ENCODE measurements around the gene DYNC1LI1.

The DYNC1LI1 gene

DNA sequence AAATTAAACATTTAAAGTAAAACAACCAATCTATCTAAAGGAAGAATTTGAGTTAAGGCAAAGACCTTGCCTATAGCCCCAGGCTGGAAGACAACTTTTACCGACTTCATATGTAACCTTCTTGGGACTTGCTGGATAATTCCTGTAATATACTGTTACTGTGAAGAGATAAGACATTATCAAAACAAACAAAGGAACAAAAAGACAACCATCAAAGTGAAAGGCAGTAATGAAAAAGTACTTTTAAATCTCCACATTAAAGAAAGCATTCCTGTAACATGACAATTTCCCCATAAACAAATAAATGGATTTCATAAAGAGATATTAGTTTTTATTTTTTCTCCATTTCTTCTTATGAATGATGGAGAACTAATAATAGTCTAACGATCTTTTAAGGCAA lies 70.4 kb downstream of the DYNC1LI1 start:
- in situ Hi-C loops (cut with HindIII; ENCODE audit: low sequenced_read_pairs): no loop called here
- TF ChIP-seq, protein P1, sequence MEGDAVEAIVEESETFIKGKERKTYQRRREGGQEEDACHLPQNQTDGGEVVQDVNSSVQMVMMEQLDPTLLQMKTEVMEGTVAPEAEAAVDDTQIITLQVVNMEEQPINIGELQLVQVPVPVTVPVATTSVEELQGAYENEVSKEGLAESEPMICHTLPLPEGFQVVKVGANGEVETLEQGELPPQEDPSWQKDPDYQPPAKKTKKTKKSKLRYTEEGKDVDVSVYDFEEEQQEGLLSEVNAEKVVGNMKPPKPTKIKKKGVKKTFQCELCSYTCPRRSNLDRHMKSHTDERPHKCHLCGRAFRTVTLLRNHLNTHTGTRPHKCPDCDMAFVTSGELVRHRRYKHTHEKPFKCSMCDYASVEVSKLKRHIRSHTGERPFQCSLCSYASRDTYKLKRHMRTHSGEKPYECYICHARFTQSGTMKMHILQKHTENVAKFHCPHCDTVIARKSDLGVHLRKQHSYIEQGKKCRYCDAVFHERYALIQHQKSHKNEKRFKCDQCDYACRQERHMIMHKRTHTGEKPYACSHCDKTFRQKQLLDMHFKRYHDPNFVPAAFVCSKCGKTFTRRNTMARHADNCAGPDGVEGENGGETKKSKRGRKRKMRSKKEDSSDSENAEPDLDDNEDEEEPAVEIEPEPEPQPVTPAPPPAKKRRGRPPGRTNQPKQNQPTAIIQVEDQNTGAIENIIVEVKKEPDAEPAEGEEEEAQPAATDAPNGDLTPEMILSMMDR (IDR thresholded peaks at IDR 0.05; ENCODE audit: low read depth, low read length, missing control alignments): no peak
- no peak for DNase-seq (ENCODE audit: low read depth)
- H3K4me3 ChIP-seq (ENCODE audit: low read depth, low read length): no peak overlapping the region

DNA sequence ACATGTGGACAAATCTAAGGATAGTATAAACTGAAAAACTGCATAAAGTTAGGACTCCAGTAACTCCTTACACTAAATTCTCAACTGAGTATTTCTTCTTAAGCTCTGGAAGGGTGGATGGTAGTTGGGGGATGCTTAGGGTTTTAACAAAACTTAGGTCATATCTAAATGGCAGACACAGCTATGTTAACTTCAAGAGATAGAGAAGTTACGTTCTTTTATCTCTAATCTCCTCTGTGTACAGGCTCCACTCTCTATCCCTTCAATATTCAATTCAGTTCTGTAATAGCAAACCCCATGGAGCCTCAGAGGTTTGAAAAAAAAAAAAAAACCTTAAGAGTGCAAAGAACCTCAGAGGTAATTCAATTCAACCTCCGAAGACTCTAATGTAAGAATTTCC lies 71.1 kb downstream of the DYNC1LI1 start:
- TF ChIP-seq, protein P1 (IDR thresholded peaks at IDR 0.05; ENCODE audit: low read depth, low read length, missing control alignments): no peak
- no peak for DNase-seq (ENCODE audit: low read depth)
- H3K4me3 ChIP-seq (ENCODE audit: low read depth, low read length): no peak overlapping the region
- in situ Hi-C loops (cut with HindIII; ENCODE audit: low sequenced_read_pairs): no loop called here

DNA sequence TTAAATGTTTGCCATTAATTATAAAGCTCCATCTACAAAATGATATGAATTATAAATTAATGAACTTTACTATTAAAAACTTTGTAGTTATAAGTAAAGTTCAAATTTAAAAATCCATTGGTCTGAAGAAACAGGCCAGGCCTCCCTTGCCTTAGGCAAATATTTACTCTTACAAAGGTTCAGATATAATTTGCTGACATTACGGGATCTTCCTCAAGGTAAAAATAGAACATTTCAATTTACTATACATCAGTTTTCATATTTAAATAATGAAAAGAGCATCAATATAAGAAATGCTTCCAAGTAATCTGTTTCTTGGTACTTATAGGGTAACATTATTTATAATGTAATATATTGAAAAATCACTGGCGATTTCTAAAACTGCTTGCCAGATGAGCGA lies 71.7 kb downstream of the DYNC1LI1 start:
- in situ Hi-C loops (cut with HindIII; ENCODE audit: low sequenced_read_pairs): no loop called here

DNA sequence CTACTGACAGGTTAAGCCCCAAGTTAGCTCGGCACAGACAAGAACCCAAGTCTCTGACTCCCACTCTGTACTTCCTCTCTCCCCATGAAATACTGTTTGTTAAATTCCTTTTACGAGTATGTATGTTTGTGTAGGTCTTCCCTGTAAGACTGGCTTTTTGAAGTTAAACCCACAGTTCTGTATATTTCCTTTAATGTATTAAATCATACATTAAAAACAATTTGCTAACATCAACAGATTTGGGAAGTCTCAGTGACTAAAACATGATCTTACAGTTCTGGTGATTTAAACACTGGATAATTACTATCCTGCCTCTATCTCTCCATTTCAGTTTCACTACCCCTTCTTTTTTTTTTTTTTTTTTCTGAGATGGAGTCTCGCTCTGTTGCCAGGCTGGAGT lies 72.4 kb downstream of the DYNC1LI1 start:
- no peak overlapping the region for H3K4me3 ChIP-seq (ENCODE audit: low read depth, low read length)
- DNase-seq (ENCODE audit: low read depth): no peak
- TF ChIP-seq, protein P1 (IDR thresholded peaks at IDR 0.05; ENCODE audit: low read depth, low read length, missing control alignments): no peak
- in situ Hi-C loops (cut with HindIII; ENCODE audit: low sequenced_read_pairs): no loop called here

More for the DNA sequence above, 71.7 kb downstream of the DYNC1LI1 start:
- DNase-seq (ENCODE audit: low read depth): no peak
- TF ChIP-seq, protein P1 (IDR thresholded peaks at IDR 0.05; ENCODE audit: low read depth, low read length, missing control alignments): no peak
- H3K4me3 ChIP-seq (ENCODE audit: low read depth, low read length): no peak overlapping the region

DNA sequence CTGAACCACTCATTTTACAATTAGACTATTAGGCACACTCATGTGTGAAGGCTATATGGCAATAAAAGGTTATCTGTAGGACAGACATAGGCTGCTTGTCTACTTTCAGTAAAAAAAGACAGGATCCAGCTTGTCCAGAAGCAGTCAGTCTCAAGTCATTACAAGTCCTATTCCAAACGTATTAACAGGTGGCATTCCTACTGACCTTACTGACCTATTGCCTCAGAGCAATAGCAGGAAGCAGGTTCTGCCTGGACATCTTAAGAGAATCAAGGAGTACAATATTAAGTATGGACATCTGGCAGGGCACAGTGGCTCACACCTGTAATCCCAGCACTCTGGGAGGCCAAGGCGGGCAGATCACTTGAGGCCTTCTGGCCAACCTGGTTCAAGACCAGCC lies 75.0 kb downstream of the DYNC1LI1 start:
- in situ Hi-C loops (cut with HindIII; ENCODE audit: low sequenced_read_pairs): no loop called here
- DNase-seq (ENCODE audit: low read depth): no peak

DNA sequence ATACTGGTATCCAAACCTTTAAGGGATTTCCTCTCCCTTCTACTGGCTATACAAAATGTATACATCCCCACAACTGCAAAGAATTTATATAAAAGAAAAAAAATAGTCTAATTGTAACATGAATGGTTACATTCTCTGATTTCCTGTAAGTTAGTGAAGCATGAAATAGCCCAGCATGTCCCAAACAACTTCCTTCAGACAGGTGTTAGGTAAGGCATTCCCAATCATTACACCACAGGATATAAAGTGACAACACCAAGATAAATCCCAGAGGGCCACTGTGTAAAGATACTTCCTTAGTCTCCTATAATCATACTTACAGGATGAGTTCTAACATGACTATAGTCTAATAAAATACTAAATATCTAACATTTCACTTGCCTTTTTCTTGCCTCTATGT lies 75.6 kb downstream of the DYNC1LI1 start:
- TF ChIP-seq, protein P1 (IDR thresholded peaks at IDR 0.05; ENCODE audit: low read depth, low read length, missing control alignments): no peak
- DNase-seq (ENCODE audit: low read depth): no peak
- in situ Hi-C loops (cut with HindIII; ENCODE audit: low sequenced_read_pairs): no loop called here
- no peak overlapping the region for H3K4me3 ChIP-seq (ENCODE audit: low read depth, low read length)

More for the DNA sequence above, 75.0 kb downstream of the DYNC1LI1 start:
- TF ChIP-seq, protein P1 (IDR thresholded peaks at IDR 0.05; ENCODE audit: low read depth, low read length, missing control alignments): no peak
- no peak overlapping the region for H3K4me3 ChIP-seq (ENCODE audit: low read depth, low read length)

Measured in astrocyte of the cerebellum (primary cell).